H1 (cell line): ENCODE measurements around the gene YWHAE. TPM values are rescaled to one million over a fixed set of nuclear protein-coding genes. Genes with fewer than 3 reads are reported as not detected.

Experiments
- CTBP2 ChIP-seq: IDR thresholded peaks from 2 replicates; pipeline ENCODE4 v1.7.0; 2011; ENCODE audit warnings: borderline replicate concordance, mild to moderate bottlenecking, moderate library complexity, mixed read lengths, low read length; ENCODE audit not compliant: insufficient read depth, insufficient read length
- EZH2 ChIP-seq: fragments of 200-600 bp; sonication (generic); IDR thresholded peaks from 2 replicates; pipeline ENCODE4 v1.7.1; 2012; ENCODE audit warnings: low read depth, mild to moderate bottlenecking, moderate library complexity, low read length, inconsistent platforms; ENCODE audit not compliant: severe bottlenecking
- TAF1 ChIP-seq: IDR thresholded peaks from 2 replicates; pipeline ENCODE4 v1.6.1; 2011; ENCODE audit warnings: mild to moderate bottlenecking, low read depth, low read length
- TEAD4 ChIP-seq: IDR thresholded peaks from 2 replicates; pipeline ENCODE4 v1.6.1; 2012; ENCODE audit warnings: low read depth, low read length, inconsistent platforms, mixed read lengths
- polyA plus RNA-seq, 7 experiments: library from polyadenylated mRNA; depleted of rRNA in 3 of 7; stranded (reverse) in 5 of 7; unstranded in 2 of 7; fragments of >200 nt in 5 of 7; fragments of 200-250 nt in 2 of 7; gene quantifications; 1 replicate in 5 of 7; 2 replicates in 1 of 7; 4 replicates in 1 of 7; pipeline versions ENCODE4 v1.2.1 to v1.2.3, GENCODE V29; 2011 to 2013; ENCODE audit warnings: missing spikeins in 2 of 7, mixed read lengths in 2 of 7
- total RNA-seq: library from RNA; stranded (reverse); fragmentation: NEBNext Ultra II Directional; extraction: Animal tissue kit (Norgen Biotek cat#: 25700); gene quantifications from 2 replicates; pipeline ENCODE4 v1.2.1, GENCODE V29; 2021
- TF ChIP-seq, protein P1 (sequence below): fragments of 300-600 bp; sonication (generic); IDR thresholded peaks from 2 replicates; pipeline ENCODE4 v1.7.1; 2012; ENCODE audit warnings: low read length, moderate library complexity, mild to moderate bottlenecking, inconsistent platforms; ENCODE audit not compliant: insufficient replicate concordance

YWHAE gene
- total and polyA plus RNA-seq, 2 of the 8 experiments (the other 6 are each of a cell fraction or from before 2014, with no cell fraction given), result 559 to 1,186 TPM

DNA sequence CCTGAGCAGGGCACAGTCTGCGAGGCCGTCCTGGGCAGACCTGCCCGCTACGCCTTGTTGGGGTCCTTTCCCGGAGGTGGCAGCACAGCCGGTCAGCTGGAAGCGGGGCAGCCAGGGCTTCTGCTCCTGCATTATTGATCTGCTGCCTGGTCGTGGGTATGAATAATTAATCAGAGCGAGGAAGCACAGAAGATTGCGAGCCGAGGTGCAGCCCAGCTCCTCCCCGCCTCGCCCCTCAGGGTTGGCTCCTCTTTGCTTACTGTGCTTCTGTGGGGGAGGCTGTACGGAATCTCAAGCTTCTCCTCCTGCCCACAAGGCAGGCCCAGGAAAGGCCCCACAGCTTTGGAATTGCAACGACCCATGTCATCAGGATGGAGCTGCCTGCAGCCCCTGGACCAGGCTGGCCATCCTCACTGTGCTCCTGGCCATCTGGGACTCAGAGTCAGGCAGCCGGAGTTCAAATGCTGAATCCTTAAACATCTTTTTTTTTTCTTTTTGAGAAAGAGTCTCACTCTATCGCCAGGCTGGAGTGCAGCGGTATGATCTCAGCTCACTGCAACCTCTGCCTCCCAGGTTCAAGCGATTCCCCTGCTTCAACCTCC is 95.0 kb downstream of the YWHAE start (continued):
- TF ChIP-seq, protein P1, sequence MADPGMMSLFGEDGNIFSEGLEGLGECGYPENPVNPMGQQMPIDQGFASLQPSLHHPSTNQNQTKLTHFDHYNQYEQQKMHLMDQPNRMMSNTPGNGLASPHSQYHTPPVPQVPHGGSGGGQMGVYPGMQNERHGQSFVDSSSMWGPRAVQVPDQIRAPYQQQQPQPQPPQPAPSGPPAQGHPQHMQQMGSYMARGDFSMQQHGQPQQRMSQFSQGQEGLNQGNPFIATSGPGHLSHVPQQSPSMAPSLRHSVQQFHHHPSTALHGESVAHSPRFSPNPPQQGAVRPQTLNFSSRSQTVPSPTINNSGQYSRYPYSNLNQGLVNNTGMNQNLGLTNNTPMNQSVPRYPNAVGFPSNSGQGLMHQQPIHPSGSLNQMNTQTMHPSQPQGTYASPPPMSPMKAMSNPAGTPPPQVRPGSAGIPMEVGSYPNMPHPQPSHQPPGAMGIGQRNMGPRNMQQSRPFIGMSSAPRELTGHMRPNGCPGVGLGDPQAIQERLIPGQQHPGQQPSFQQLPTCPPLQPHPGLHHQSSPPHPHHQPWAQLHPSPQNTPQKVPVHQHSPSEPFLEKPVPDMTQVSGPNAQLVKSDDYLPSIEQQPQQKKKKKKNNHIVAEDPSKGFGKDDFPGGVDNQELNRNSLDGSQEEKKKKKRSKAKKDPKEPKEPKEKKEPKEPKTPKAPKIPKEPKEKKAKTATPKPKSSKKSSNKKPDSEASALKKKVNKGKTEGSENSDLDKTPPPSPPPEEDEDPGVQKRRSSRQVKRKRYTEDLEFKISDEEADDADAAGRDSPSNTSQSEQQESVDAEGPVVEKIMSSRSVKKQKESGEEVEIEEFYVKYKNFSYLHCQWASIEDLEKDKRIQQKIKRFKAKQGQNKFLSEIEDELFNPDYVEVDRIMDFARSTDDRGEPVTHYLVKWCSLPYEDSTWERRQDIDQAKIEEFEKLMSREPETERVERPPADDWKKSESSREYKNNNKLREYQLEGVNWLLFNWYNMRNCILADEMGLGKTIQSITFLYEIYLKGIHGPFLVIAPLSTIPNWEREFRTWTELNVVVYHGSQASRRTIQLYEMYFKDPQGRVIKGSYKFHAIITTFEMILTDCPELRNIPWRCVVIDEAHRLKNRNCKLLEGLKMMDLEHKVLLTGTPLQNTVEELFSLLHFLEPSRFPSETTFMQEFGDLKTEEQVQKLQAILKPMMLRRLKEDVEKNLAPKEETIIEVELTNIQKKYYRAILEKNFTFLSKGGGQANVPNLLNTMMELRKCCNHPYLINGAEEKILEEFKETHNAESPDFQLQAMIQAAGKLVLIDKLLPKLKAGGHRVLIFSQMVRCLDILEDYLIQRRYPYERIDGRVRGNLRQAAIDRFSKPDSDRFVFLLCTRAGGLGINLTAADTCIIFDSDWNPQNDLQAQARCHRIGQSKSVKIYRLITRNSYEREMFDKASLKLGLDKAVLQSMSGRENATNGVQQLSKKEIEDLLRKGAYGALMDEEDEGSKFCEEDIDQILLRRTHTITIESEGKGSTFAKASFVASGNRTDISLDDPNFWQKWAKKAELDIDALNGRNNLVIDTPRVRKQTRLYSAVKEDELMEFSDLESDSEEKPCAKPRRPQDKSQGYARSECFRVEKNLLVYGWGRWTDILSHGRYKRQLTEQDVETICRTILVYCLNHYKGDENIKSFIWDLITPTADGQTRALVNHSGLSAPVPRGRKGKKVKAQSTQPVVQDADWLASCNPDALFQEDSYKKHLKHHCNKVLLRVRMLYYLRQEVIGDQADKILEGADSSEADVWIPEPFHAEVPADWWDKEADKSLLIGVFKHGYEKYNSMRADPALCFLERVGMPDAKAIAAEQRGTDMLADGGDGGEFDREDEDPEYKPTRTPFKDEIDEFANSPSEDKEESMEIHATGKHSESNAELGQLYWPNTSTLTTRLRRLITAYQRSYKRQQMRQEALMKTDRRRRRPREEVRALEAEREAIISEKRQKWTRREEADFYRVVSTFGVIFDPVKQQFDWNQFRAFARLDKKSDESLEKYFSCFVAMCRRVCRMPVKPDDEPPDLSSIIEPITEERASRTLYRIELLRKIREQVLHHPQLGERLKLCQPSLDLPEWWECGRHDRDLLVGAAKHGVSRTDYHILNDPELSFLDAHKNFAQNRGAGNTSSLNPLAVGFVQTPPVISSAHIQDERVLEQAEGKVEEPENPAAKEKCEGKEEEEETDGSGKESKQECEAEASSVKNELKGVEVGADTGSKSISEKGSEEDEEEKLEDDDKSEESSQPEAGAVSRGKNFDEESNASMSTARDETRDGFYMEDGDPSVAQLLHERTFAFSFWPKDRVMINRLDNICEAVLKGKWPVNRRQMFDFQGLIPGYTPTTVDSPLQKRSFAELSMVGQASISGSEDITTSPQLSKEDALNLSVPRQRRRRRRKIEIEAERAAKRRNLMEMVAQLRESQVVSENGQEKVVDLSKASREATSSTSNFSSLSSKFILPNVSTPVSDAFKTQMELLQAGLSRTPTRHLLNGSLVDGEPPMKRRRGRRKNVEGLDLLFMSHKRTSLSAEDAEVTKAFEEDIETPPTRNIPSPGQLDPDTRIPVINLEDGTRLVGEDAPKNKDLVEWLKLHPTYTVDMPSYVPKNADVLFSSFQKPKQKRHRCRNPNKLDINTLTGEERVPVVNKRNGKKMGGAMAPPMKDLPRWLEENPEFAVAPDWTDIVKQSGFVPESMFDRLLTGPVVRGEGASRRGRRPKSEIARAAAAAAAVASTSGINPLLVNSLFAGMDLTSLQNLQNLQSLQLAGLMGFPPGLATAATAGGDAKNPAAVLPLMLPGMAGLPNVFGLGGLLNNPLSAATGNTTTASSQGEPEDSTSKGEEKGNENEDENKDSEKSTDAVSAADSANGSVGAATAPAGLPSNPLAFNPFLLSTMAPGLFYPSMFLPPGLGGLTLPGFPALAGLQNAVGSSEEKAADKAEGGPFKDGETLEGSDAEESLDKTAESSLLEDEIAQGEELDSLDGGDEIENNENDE, result no peak
- TF ChIP-seq TAF1 (no peak), CTBP2 (no peak), EZH2 (no peak), TEAD4 (no peak)
